Activated CD8-positive, alpha-beta T cell treated with anti-CD3 and anti-CD28 coated beads for 36 hours (primary cell): Measurements from ENCODE around the gene NSL1. TPM values are rescaled to one million over a fixed set of nuclear protein-coding genes. Genes with fewer than 3 reads are reported as not detected.
A peak's percentile ranks its signal among the peaks of the same experiment; 100 is the strongest.

Experiments
- ATAC-seq: fragments of 200-7000 bp; cut with Tn5 transposase; one replicate; pipeline ENCODE4 v1.10.0; 2021; ENCODE audit warnings: mild to moderate bottlenecking, moderate library complexity
- CTCF ChIA-PET: fragments of 350-600 bp; sonication (Branson Sonifier 250); formaldehyde crosslinking; loops from one replicate; lab custom pipeline; 2021; ENCODE audit warnings: antibody characterized with exemption; lab: Charles Lee
- POLR2A ChIA-PET: fragments of 350-600 bp; sonication (Branson Sonifier 250); formaldehyde crosslinking; loops from one replicate; lab custom pipeline; 2021; ENCODE audit warnings: antibody characterized with exemption; lab: Charles Lee
- DNase-seq: peaks from one replicate; pipeline ENCODE4 v3.0.0-alpha.2; 2020
- H3K27ac Mint-ChIP-seq: one replicate; pipeline ENCODE4 v1.8.0; 2021; ENCODE audit warnings: mild to moderate bottlenecking, mixed read lengths
- H3K27me3 Mint-ChIP-seq: one replicate; pipeline ENCODE4 v1.8.0; 2021; ENCODE audit warnings: mixed read lengths
- H3K36me3 Mint-ChIP-seq: one replicate; pipeline ENCODE4 v1.8.0; 2021; ENCODE audit warnings: low read depth, mixed read lengths
- H3K4me1 Mint-ChIP-seq: one replicate; pipeline ENCODE4 v1.8.0; 2021; ENCODE audit warnings: low read depth, mixed read lengths
- H3K4me3 Mint-ChIP-seq: one replicate; pipeline ENCODE4 v1.8.0; 2021; ENCODE audit warnings: mild to moderate bottlenecking, moderate library complexity, mixed read lengths
- H3K9me3 Mint-ChIP-seq: one replicate; pipeline ENCODE4 v1.8.0; 2021; ENCODE audit warnings: mixed read lengths
- CTCF ChIP-seq: fragments of 200-600 bp; IDR thresholded peaks from one replicate; pipeline ENCODE4 v1.8.0; 2022; ENCODE audit warnings: antibody characterized with exemption, mild to moderate bottlenecking
- intact Hi-C: fragments of 100-400 bp; cut with micrococcal nuclease; formaldehyde crosslinking; loops from one replicate; pipeline ENCODE4 v1.10.0; 2022
- total RNA-seq, 2 experiments: library from RNA; stranded (reverse); gene quantifications; one replicate each; pipeline ENCODE4 v1.2.3, GENCODE V29; 2021

NSL1 gene
- total RNA-seq, 2 experiments from 2014 or later, result 29.6 to 34.9 TPM

GRCh38 chr1:212754680-212755079 is 36.9 kb downstream of the NSL1 start:
- no peak for TF ChIP-seq CTCF
- Mint-ChIP-seq H3K4me1 (peaks cover 40% of the 10 kb centered on the region), H3K27ac (no peak overlapping the region), H3K4me3 (no peak overlapping the region), H3K36me3 (peaks cover 4% of the 10 kb centered on the region), H3K27me3 (no peaks in the 10 kb centered on the region), H3K9me3 (no peaks in the 10 kb centered on the region)
- no peak for ATAC-seq
- intact Hi-C loops, result loop anchor here (5.0 kb wide), 1 partner anchor 52 kb away; no protein-coding TSS in a partner anchor
- ChIA-PET CTCF (interaction anchor here (0.8 to 5.6 kb wide), 6 partner anchors 9 to 89 kb away, joined by 3 to 35 read pairs (median 7); no protein-coding TSS in a partner anchor), POLR2A (interaction anchor here (0.7 kb wide), 1 partner anchor 11 kb away, joined by 5 read pairs; no protein-coding TSS in a partner anchor)
- DNase-seq, result no peak

- ATAC-seq, result no peak
- CTCF ChIA-PET, result interaction anchor here (0.8 to 2.4 kb wide), 7 partner anchors 9 to 146 kb away, joined by 3 to 13 read pairs (median 3); partner anchors contain the start of gene ATF3
- Mint-ChIP-seq H3K27me3 (no peaks in the 10 kb centered on the region), H3K36me3 (peaks cover 4% of the 10 kb centered on the region), H3K9me3 (no peaks in the 10 kb centered on the region), H3K4me3 (no peak overlapping the region), H3K27ac (peak overlapping the region; percentile 19), H3K4me1 (peaks cover 45% of the 10 kb centered on the region)
- intact Hi-C loops, result loop anchor here (5.0 kb wide), 1 partner anchor 52 kb away; no protein-coding TSS in a partner anchor
- POLR2A ChIA-PET, result interaction anchor here (1.2 kb wide), 2 partner anchors 23 to 37 kb away, joined by 3 read pairs; no protein-coding TSS in a partner anchor
- DNase-seq, result no peak
- TF ChIP-seq CTCF, result no peak
Measured at GRCh38 chr1:212754193-212754592, 37.4 kb downstream of the NSL1 start.

- no peak for TF ChIP-seq CTCF
- H3K27ac Mint-ChIP-seq, result peak overlapping the region; percentile 19
- ChIA-PET POLR2A (interaction anchor here (0.6 to 1.2 kb wide), 3 partner anchors 9 to 37 kb away, joined by 3 read pairs; no protein-coding TSS in a partner anchor), CTCF (interaction anchor here (0.8 to 2.4 kb wide), 9 partner anchors 8 to 146 kb away, joined by 3 to 13 read pairs (median 3); partner anchors contain the start of gene ATF3)
- H3K36me3 Mint-ChIP-seq, result peaks cover 4% of the 10 kb centered on the region
- H3K4me3 Mint-ChIP-seq, result no peak overlapping the region
- peaks cover 45% of the 10 kb centered on the region for H3K4me1 Mint-ChIP-seq
- no peak for DNase-seq
- H3K9me3 Mint-ChIP-seq, result no peaks in the 10 kb centered on the region
- ATAC-seq, result no peak
- no peaks in the 10 kb centered on the region for H3K27me3 Mint-ChIP-seq
- intact Hi-C loops, result loop anchor here (5.0 kb wide), 1 partner anchor 51 kb away; no protein-coding TSS in a partner anchor
Measured at GRCh38 chr1:212753749-212754148, 37.8 kb downstream of the NSL1 start.

GRCh38 chr1:212752934-212753497 is 38.6 kb downstream of the NSL1 start:
- no peak for TF ChIP-seq CTCF
- DNase-seq (no peak), ATAC-seq (peak; percentile 70)
- H3K36me3 Mint-ChIP-seq, result peaks cover 4% of the 10 kb centered on the region
- ChIA-PET POLR2A (interaction anchor here (0.6 to 1.2 kb wide), 3 partner anchors 10 to 38 kb away, joined by 3 read pairs; no protein-coding TSS in a partner anchor), CTCF (interaction anchor here (0.9 to 2.5 kb wide), 9 partner anchors 10 to 145 kb away, joined by 3 to 13 read pairs (median 6); partner anchors contain the start of gene ATF3)
- peaks cover 45% of the 10 kb centered on the region for H3K4me1 Mint-ChIP-seq
- no peaks in the 10 kb centered on the region for H3K9me3 Mint-ChIP-seq
- intact Hi-C loops, result loop anchor here (5.0 kb wide), 1 partner anchor 51 kb away; no protein-coding TSS in a partner anchor
- H3K27ac Mint-ChIP-seq, result peak overlapping the region; percentile 6
- no peaks in the 10 kb centered on the region for H3K27me3 Mint-ChIP-seq
- peak overlapping the region; percentile 2 for H3K4me3 Mint-ChIP-seq
